ENCODE measurements around the gene ARL5C.

- TF ChIP-seq CTCF (conservative IDR thresholded peaks at IDR 0.05), result no peak
- no peak for TF ChIP-seq ZFX (IDR thresholded peaks at IDR 0.05)
Observed at GRCh38 chr17:39156491-39156890, 9.5 kb downstream of the ARL5C start.
